HPDE6-E6E7 (cell line): ENCODE measurements around the gene HHIPL1.
A peak's percentile ranks its signal among the peaks of the same experiment; 100 is the strongest.

Experiments
- DNase-seq: peaks from one replicate; pipeline ENCODE4 v3.0.0; 2011; ENCODE audit warnings: missing footprints; ENCODE audit errors: extremely low spot score

The HHIPL1 gene

GRCh38 chr14:99644723-99645544 lies at the start of gene HHIPL1:
Gene HHIPL1 (plus strand): TSS chr14:99645129. CDS start chr14:99645208, 79 bp downstream.
- DNase-seq, result no peak

DNA sequence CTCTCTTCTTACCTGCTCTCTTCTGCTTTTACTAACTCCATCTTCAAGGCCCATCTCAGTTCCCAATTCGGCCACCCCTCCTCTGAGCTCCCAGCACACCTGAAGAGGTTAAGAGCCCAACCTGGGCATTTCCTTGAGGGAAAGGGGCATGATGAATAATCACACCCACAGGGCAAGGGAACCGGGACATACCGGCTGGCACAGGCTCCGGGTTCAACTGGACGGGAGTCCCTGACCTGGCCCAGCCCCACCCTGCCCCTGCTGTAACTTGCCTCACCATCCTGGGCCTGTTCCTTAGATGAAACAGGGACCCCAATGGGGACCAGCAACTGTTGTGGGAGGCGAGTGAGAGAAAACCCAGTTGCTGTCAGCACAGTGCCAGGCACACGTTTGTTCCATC lies 49.4 kb upstream of the HHIPL1 start:
- no peak for DNase-seq

DNA sequence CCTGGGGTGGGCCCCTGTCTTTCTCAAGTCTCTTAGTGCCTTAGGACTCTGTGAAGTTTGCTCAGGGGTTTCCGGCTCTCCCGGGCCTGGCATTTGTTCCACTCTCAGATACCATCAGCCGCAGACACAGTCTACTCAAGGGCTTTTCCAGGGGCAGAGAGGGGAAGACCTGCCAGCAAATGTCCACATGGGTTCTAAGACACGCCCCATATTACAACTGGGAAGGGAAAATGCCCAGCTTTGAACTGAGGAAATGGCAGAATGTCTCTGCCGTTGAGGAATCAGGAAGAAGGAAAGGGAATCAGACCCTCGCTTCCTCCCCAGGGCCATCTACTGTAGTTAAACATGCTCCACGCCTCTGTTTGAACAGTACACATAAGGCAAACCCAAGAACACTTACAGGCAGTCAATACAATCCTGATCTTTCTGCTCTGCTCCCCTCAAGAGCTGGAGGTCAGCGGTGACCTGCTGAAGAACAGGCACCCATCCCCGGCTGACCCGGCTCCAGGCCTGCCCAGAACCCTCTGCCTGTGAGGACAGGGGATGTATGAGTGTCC lies 48.8 kb upstream of the HHIPL1 start:
- no peak for DNase-seq

GRCh38 chr14:99596772-99597171 lies 48.2 kb upstream of the HHIPL1 start:
- DNase-seq, result no peak

DNA sequence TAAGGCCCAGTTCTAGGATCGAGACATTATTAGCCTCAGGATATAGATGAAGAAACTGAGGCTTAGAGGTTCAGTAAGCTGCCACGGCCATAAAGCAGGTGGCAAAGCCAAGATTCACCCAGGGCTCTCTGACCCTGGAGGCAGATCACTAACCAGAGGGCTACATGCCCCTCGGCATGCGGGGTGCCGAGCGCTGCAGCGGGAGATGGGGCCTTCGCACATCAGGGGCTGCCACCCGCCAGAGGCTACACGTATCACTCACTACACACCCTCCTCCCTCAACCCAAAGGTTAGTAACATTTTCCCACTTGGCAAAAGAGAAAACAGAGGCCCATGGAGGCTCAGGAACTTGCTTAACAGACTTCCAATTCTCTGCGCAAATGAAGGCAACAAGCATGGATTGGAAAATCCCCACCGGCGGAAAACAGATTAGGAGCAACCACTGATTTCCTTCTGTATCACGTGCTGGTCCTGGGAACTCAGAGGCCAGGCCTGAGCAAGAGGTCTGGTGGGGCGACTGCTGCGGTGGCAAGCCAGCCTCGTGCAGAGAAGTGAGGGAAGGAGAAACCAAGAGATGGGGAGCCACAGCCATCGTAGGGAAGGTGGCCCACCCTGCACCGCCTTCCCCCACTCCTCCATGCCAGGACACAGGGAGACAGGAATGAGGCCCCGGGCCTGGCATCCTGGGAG lies 46.9 kb upstream of the HHIPL1 start:
- DNase-seq, result no peak

GRCh38 chr14:99598774-99599173 lies 46.2 kb upstream of the HHIPL1 start:
- no peak for DNase-seq

DNA sequence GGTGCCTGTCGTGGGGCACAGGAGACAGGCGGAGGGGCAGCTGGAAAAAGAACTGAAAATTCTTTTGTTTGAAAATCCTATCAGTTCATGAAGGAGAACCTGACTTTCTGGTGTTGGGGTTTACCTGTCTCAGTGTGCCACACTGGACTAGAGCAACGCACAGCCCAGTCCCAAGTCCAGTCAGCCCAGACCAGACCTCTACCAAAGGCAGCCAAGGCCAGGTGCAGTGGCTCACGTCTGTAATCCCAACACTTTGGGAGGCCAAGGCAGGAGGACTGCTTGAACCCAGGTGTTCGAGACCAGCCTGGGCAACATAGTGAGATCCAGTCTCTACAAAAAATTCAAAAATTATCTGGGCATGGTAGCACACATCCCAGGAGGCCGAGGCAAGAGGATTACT lies 45.5 kb upstream of the HHIPL1 start:
- no peak for DNase-seq

- DNase-seq, result no peak
Measured at GRCh38 chr14:99600232-99600888, 44.6 kb upstream of the HHIPL1 start.

- no peak for DNase-seq
Measured at GRCh38 chr14:99601361-99601831, 43.5 kb upstream of the HHIPL1 start.

GRCh38 chr14:99602054-99602787 lies 42.7 kb upstream of the HHIPL1 start:
- no peak for DNase-seq

DNA sequence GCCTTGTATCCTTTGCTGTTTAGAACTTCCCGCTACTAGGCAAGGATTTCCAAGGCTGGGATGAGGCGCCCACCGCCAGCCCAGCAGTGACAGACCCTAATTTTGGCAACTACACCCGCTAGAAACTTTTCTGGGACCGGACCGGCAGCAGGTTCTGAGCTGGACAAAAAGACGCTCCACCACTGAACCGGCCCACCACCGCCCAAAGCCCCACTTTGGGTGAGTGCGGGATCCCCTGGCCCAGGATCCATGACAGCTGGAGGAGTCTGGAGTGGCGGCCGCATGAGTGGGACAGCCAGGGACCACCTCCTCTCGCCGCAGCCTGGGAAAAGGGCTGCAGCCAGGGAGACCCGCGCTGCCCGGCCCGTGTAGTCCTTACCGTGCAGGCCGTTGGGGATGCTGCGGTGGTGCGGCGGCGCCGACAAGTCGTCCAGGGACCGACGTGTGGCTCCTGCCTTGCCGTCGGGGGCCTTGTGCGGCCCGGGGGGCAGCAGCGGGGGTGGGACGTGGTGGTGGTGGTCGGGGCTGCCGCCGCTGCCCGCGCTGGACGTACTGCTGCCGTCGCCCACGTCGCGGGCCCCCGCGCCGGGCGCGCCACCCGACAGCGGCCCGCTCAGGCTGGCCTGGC lies 42.0 kb upstream of the HHIPL1 start:
- DNase-seq, result no peak

DNA sequence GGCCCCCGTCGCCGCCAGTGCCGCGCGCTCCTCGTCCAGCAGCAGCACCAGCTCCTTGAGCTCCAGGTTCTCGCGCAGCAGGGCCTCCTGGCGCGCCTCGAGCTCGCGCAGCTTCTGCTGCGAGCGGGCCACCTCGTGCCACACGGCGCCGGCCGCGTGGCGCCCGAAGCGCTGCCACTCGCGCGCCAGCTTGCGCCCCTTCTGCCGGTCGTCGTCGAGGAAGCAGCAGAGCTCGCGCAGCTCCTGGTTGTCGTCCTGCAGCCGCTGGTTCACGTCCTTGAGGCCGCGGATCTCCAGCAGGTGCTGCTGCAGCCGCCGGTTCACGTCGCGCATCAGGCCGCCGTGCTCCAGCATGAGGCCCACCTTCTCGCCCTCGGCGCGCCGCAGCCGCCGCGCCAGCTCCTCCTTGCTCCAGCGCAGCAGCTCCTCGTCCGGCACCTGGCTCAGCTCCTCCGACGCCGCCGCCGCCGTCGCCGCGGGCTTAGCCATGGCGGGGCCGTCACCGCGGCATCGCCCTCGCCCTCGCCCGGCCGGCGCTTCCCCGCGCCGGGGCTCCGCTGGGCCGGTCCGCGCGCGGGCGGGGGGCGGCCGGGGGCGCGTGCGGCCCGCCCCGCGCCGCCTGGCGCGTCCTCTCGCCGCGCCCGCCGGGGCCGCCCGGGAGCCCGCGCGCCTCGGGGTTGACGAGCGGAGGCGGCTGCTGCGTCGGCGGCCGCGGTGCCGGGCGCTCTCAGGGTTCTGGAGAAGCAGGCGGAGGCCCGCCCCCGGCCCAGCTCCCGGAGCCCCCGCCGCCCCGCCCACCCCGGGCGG lies 41.3 kb upstream of the HHIPL1 start, which contains the start of gene CCDC85C:
CCDC85C (minus strand) TSS at position 737 of the 807 bp plus-strand sequence; CDS start at position 489, 248 bp downstream.
- peak; percentile 91 for DNase-seq

- no peak for DNase-seq
Measured at GRCh38 chr14:99604278-99604765, 40.6 kb upstream of the HHIPL1 start.

DNA sequence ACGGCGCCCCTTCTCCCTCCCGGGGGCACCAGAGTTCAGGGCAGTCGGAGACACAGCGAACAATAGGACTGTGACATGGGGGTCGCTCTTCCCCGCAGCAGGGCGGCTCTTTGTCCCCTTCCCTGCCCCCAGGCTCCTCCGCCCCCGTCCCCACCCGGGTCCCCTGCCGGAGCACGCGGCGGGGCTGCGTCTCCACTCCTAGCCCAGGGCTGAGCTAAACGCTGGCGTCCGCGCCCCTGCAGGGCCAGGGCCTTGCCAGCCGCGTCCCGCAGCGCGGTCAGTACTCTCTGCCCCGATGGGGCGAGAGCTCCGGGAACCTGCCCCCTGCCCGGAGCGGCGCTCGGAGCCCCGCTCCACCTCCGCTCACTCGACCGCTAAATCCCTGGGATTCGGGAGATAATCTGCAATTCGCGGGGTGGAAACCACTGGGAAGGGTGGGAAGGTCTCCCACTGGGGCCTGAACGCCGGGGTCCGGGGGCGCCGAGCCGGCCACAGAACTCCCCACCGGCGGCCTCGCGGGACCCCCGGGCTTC lies 40.1 kb upstream of the HHIPL1 start:
- DNase-seq, result no peak

- no peak for DNase-seq
Measured at GRCh38 chr14:99605299-99605961, 39.5 kb upstream of the HHIPL1 start.

DNA sequence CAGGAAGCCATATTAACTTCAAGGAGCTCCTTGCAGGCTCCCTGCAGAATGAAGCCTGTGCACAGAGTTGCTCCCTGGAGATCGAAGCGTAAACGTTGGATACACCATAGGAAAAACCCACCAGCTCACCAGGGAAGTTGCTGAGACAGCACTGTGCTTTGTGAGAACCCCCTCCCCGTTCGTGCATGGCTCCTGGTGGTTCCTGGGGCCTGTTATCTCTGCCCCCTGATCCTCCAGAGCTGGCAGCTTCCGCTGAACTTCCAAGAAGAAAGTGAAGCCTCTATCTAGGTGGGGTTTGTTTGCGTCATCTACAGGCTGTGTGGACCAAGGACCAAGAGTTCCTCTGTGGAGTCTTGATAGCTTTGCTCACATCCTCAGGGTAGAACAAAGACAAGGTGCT lies 38.6 kb upstream of the HHIPL1 start:
- no peak for DNase-seq

GRCh38 chr14:99608591-99608990 lies 36.3 kb upstream of the HHIPL1 start:
- no peak for DNase-seq

DNA sequence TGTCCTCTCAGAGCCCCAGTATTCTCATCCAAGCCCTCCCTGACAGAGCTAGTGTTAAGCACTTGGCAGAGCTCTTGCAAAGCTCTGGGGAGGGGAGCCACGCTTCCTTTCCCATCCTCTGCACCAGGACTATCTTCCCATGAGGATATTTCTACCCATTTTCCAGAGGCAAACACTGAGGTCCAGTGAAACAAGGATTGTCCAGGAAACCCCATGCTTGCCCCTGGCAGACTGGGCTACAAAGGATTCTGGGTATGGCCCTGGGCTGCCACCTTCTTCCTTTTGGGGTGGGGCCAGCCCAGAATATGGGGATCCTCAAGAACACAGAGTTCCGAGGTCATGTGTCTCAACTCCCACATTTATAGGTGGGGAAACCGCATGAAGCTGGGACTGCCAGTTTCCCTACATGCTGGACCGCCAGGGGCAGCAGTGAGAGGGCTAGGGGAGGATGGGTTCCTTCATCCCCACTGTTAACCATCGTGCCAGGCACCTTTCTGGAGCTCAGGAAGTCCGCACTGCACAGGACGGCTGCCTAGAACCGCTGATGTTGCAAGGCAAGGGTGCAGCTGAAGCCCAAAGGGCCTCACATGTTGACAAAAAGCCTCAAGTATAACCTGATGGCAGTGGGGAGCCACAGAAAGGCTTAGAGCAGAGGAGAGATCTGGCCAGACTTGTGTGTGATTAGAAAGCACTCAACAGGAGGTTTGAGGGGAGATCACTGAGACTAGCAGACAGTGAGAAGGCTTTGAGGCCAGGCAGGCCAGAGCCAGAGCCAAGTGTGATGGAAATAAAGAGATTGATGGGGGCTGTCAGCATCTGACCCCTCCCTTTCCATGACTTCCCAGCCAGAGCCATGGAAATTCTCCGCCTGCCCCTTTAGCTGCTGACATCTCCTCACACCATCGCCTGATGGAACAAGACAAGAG lies 35.4 kb upstream of the HHIPL1 start:
- no peak for DNase-seq
